ENCODE measurements around the gene SATB1. TPM values are rescaled to one million over a fixed set of nuclear protein-coding genes. Genes with fewer than 3 reads are reported as not detected.

Gene SATB1
- total RNA-seq, 2 donors from 2014 or later, result 33.0 to 48.7 TPM

GRCh38 chr3:18370672-18371071 lies 54.5 kb downstream of the SATB1 start:
- Histone ChIP-seq H3K9me3 (no peaks in the 10 kb centered on the region), H3K27ac (no peak overlapping the region), H3K36me3 (no peaks in the 10 kb centered on the region), H3K4me3 (no peak overlapping the region), H3K27me3 (replicated peaks; ENCODE audit: insufficient read depth) (no peaks in the 10 kb centered on the region), H3K4me1 (ENCODE audit: control insufficient read depth in 1 of 2, low read depth in 2 of 2) (no peaks in the 10 kb centered on the region)
- no peak for ATAC-seq (ENCODE audit: insufficient number of reproducible peaks, low FRiP score, low read depth)
- TF ChIP-seq, protein P1, sequence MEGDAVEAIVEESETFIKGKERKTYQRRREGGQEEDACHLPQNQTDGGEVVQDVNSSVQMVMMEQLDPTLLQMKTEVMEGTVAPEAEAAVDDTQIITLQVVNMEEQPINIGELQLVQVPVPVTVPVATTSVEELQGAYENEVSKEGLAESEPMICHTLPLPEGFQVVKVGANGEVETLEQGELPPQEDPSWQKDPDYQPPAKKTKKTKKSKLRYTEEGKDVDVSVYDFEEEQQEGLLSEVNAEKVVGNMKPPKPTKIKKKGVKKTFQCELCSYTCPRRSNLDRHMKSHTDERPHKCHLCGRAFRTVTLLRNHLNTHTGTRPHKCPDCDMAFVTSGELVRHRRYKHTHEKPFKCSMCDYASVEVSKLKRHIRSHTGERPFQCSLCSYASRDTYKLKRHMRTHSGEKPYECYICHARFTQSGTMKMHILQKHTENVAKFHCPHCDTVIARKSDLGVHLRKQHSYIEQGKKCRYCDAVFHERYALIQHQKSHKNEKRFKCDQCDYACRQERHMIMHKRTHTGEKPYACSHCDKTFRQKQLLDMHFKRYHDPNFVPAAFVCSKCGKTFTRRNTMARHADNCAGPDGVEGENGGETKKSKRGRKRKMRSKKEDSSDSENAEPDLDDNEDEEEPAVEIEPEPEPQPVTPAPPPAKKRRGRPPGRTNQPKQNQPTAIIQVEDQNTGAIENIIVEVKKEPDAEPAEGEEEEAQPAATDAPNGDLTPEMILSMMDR (IDR thresholded peaks at IDR 0.05), result no peak
- DNase-seq (ENCODE audit: low spot score), result no peak

DNA sequence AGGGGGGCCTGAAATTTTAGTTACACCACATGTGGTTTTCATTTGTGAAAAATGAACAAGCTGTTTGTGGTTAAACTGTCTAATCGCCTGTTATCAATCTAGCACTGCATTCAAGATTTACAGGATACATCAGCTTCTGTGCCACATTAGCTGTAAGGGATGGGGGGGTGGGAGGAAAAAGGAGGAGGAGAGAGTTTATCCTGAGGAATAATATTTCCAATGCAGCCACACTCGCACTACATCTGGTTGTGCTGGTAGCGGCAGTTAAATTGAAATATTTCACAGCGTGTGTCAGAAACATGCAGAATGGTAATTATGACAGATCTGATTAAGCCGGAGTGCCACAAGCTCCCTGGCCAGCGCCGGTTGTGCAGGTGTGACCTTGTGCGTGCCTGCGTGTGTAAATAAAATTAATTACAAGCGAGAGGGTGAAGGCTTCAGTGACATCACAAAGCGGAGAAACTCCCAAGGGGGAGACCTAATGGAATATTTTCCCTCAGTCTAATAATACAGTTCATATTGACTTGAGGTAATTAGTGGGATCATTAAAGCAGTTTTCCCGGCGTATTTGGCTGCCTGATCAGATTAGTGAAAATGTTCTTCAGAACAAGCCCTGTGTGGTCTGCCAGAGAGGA lies 55.5 kb downstream of the SATB1 start:
- Histone ChIP-seq H3K36me3 (peaks cover 3% of the 10 kb centered on the region), H3K4me1 (ENCODE audit: control insufficient read depth in 1 of 2, low read depth in 2 of 2) (no peaks in the 10 kb centered on the region), H3K4me3 (no peak overlapping the region), H3K9me3 (no peaks in the 10 kb centered on the region), H3K27me3 (replicated peaks; ENCODE audit: insufficient read depth) (no peaks in the 10 kb centered on the region), H3K27ac (no peak overlapping the region)
- no peak for DNase-seq (ENCODE audit: low spot score)
- TF ChIP-seq, protein P1 (IDR thresholded peaks at IDR 0.05), result no peak
- no peak for ATAC-seq (ENCODE audit: insufficient number of reproducible peaks, low FRiP score, low read depth)

- Histone ChIP-seq H3K4me3 (no peak overlapping the region), H3K36me3 (peaks cover 4% of the 10 kb centered on the region), H3K27ac (no peak overlapping the region), H3K27me3 (replicated peaks; ENCODE audit: insufficient read depth) (no peaks in the 10 kb centered on the region), H3K4me1 (ENCODE audit: control insufficient read depth in 1 of 2, low read depth in 2 of 2) (no peaks in the 10 kb centered on the region), H3K9me3 (no peaks in the 10 kb centered on the region)
- ATAC-seq (ENCODE audit: insufficient number of reproducible peaks, low FRiP score, low read depth) (no peak), DNase-seq (ENCODE audit: low spot score) (no peak)
- TF ChIP-seq, protein P1 (IDR thresholded peaks at IDR 0.05), result no peak
These were observed 58.9 kb downstream of the SATB1 start for GRCh38 chr3:18366258-18366657.

- Histone ChIP-seq H3K4me1 (ENCODE audit: control insufficient read depth in 1 of 2, low read depth in 2 of 2) (peaks cover 0 to 12% of the 10 kb centered on the region in 2 donors), H3K9me3 (no peaks in the 10 kb centered on the region), H3K27ac (no peak overlapping the region), H3K36me3 (peaks cover 4% of the 10 kb centered on the region), H3K27me3 (replicated peaks; ENCODE audit: insufficient read depth) (no peaks in the 10 kb centered on the region), H3K4me3 (no peak overlapping the region)
- TF ChIP-seq, protein P1 (IDR thresholded peaks at IDR 0.05), result no peak
- ATAC-seq (ENCODE audit: insufficient number of reproducible peaks, low FRiP score, low read depth) (no peak), DNase-seq (ENCODE audit: low spot score) (no peak)
These were observed 61.8 kb downstream of the SATB1 start for GRCh38 chr3:18363338-18363737.

DNA sequence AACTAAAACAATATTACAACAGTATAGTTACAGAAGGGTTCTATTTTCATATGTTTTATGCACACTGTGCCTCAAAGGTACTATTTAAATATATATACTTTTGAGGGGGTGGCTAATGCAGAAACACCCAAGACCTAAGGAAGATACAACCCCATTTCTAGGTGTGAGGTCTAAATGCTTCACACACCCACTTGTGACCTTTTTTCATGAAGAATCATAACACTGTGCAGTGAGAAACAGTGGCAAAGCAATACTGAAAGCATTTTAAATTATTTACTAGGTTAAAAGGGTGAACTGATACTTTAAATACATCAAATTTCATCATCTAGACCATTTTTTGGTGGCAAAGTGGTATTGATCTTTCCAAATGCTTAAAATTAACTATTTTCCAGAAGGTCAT lies 67.4 kb downstream of the SATB1 start:
- Histone ChIP-seq H3K9me3 (no peaks in the 10 kb centered on the region), H3K27ac (no peak overlapping the region), H3K27me3 (replicated peaks; ENCODE audit: insufficient read depth) (no peaks in the 10 kb centered on the region), H3K36me3 (no peaks in the 10 kb centered on the region), H3K4me3 (no peak overlapping the region), H3K4me1 (ENCODE audit: control insufficient read depth in 1 of 2, low read depth in 2 of 2) (peaks cover 13 to 40% of the 10 kb centered on the region in 2 donors)
- ATAC-seq (ENCODE audit: insufficient number of reproducible peaks, low FRiP score, low read depth), result no peak
- no peak for DNase-seq (ENCODE audit: low spot score)
- TF ChIP-seq, protein P1 (IDR thresholded peaks at IDR 0.05), result no peak
